ENCODE results near the gene GEMIN8.

Gene GEMIN8

DNA sequence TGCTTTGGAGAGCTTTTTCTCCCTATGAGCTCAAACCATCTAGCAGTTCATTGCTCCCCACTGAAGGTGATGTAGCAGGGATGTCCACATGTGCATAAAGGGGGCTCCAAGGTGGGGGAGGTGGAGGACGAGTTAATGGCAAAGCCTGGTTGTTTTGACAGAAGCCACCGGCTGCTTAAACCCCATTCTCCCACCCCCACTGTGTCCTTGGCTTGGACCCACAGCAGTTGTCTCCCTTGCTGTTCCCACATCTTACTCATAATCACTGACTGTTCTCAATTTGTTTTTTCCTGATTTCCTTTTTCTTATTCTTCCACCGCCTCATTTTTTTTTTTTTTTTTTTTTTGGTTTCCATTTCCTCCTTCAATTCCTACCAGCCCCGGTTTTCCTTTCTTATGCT is 72.7 kb downstream of the GEMIN8 start:
- no peak overlapping the region for H3K4me3 ChIP-seq (ENCODE audit: low read length)
- no peak for DNase-seq (ENCODE audit: low read depth)
- TF ChIP-seq, protein P1, sequence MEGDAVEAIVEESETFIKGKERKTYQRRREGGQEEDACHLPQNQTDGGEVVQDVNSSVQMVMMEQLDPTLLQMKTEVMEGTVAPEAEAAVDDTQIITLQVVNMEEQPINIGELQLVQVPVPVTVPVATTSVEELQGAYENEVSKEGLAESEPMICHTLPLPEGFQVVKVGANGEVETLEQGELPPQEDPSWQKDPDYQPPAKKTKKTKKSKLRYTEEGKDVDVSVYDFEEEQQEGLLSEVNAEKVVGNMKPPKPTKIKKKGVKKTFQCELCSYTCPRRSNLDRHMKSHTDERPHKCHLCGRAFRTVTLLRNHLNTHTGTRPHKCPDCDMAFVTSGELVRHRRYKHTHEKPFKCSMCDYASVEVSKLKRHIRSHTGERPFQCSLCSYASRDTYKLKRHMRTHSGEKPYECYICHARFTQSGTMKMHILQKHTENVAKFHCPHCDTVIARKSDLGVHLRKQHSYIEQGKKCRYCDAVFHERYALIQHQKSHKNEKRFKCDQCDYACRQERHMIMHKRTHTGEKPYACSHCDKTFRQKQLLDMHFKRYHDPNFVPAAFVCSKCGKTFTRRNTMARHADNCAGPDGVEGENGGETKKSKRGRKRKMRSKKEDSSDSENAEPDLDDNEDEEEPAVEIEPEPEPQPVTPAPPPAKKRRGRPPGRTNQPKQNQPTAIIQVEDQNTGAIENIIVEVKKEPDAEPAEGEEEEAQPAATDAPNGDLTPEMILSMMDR (conservative IDR thresholded peaks at IDR 0.05; ENCODE audit: low read length): no peak

All from AG10803 (cell line).